Naive thymus-derived CD4-positive, alpha-beta T cell (primary cell): Measurements from ENCODE around the gene MPV17L. TPM values are rescaled to one million over a fixed set of nuclear protein-coding genes. Genes with fewer than 3 reads are reported as not detected.
"Not testable (repeated sequence)": the region's sequence is repeated elsewhere in the genome, so short reads cannot be mapped to it uniquely, and the experiment has no call there.

ENCODE experiments used
- ATAC-seq: fragments of 150-1000 bp; cut with Tn5 transposase; 2 replicates; pipeline ENCODE4 v1.10.0; 2021; ENCODE audit warnings: mild to moderate bottlenecking, moderate library complexity
- CTCF ChIA-PET: fragments of 350-600 bp; sonication (Branson Sonifier 250); formaldehyde crosslinking; loops from one replicate; lab custom pipeline; 2021; ENCODE audit warnings: antibody characterized with exemption; lab: Charles Lee
- POLR2A ChIA-PET: fragments of 350-600 bp; sonication (Branson Sonifier 250); formaldehyde crosslinking; loops from one replicate; lab custom pipeline; 2021; ENCODE audit warnings: antibody characterized with exemption, inconsistent platforms; lab: Charles Lee
- DNase-seq, 9 donors: peaks; one replicate each; pipeline versions ENCODE4 v3.0.0 to v3.0.0-alpha.2; 2020 to 2022; ENCODE audit warnings: mixed read lengths in 1 of 9
- H3K27ac ChIP-seq: one replicate; pipeline ENCODE4 v1.7.0; 2013; ENCODE audit warnings: mild to moderate bottlenecking, low read depth, low read length, moderate library complexity
- H3K27me3 ChIP-seq, 2 donors: one replicate each; pipeline ENCODE4 v1.7.0; 2013; ENCODE audit warnings: low read length in 2 of 2, mild to moderate bottlenecking in 2 of 2, moderate library complexity in 2 of 2; ENCODE audit not compliant: control insufficient read depth in 2 of 2, insufficient read depth in 2 of 2
- H3K36me3 ChIP-seq, 3 experiments: 1 replicate in 2 of 3; 2 replicates in 1 of 3; pipeline ENCODE4 v1.7.0; 2013; ENCODE audit warnings: low read length in 3 of 3, mild to moderate bottlenecking in 3 of 3, moderate library complexity in 1 of 3; ENCODE audit not compliant: insufficient read depth in 3 of 3, control insufficient read depth in 2 of 3
- H3K4me1 ChIP-seq, 2 donors: one replicate each; pipeline ENCODE4 v1.7.0; 2013; ENCODE audit warnings: low read length in 2 of 2, mild to moderate bottlenecking in 2 of 2, moderate library complexity in 1 of 2; ENCODE audit not compliant: control insufficient read depth in 2 of 2, insufficient read depth in 2 of 2
- H3K4me3 ChIP-seq: 2 replicates; pipeline ENCODE4 v1.7.0; 2013; ENCODE audit warnings: mild to moderate bottlenecking, low read length
- H3K9me3 ChIP-seq, 3 experiments: 1 replicate in 2 of 3; 2 replicates in 1 of 3; pipeline ENCODE4 v1.7.0; 2013; ENCODE audit warnings: low read length in 3 of 3; ENCODE audit not compliant: control insufficient read depth in 2 of 3
- H3K27ac Mint-ChIP-seq, 9 donors: one replicate each; pipeline ENCODE4 v1.8.0; 2020 to 2022; ENCODE audit warnings: mixed read lengths in 9 of 9, mild to moderate bottlenecking in 8 of 9, moderate library complexity in 5 of 9, inconsistent platforms in 2 of 9
- H3K27me3 Mint-ChIP-seq, 5 donors: one replicate each; pipeline ENCODE4 v1.8.0; 2021 to 2022; ENCODE audit warnings: mixed read lengths in 5 of 5, mild to moderate bottlenecking in 1 of 5
- H3K36me3 Mint-ChIP-seq, 5 donors: one replicate each; pipeline ENCODE4 v1.8.0; 2020 to 2022; ENCODE audit warnings: mixed read lengths in 5 of 5, mild to moderate bottlenecking in 3 of 5, inconsistent platforms in 1 of 5
- H3K4me1 Mint-ChIP-seq, 7 donors: one replicate each; pipeline ENCODE4 v1.8.0; 2020 to 2022; ENCODE audit warnings: mixed read lengths in 7 of 7, mild to moderate bottlenecking in 3 of 7, inconsistent platforms in 1 of 7
- H3K4me3 Mint-ChIP-seq, 10 donors: one replicate each; pipeline ENCODE4 v1.8.0; 2020 to 2022; ENCODE audit warnings: mild to moderate bottlenecking in 10 of 10, mixed read lengths in 10 of 10, moderate library complexity in 6 of 10, inconsistent platforms in 2 of 10
- H3K9me3 Mint-ChIP-seq, 11 donors: one replicate each; pipeline ENCODE4 v1.8.0; 2020 to 2022; ENCODE audit warnings: mixed read lengths in 11 of 11, mild to moderate bottlenecking in 4 of 11, inconsistent platforms in 1 of 11, moderate library complexity in 1 of 11
- intact Hi-C, 2 donors: fragments of 100-400 bp; cut with micrococcal nuclease; formaldehyde crosslinking; loops; one replicate each; pipeline ENCODE4 v1.15.1; 2023
- polyA plus RNA-seq, 2 donors: library from polyadenylated mRNA; unstranded; fragments of 300-500 nt; fragmentation: Illumina TruSeq; gene quantifications; one replicate each; pipeline ENCODE4 v1.2.3, GENCODE V29; 2021
- total RNA-seq, 6 experiments: library from RNA in 5 of 6; stranded (reverse) in 5 of 6; gene quantifications; 1 replicate in 5 of 6; 2 replicates in 1 of 6; pipeline ENCODE4 v1.2.3 and lab custom pipeline; 2021 to 2026

The MPV17L gene
- total RNA-seq, result under 1 TPM in 3 of 5 experiments, not detected in 2; 0.05 to 0.31 (median 0.12) TPM
- not detected for polyA plus RNA-seq
- not detected for total RNA-seq (lab: John Stamatoyannopoulos, UW)

DNA sequence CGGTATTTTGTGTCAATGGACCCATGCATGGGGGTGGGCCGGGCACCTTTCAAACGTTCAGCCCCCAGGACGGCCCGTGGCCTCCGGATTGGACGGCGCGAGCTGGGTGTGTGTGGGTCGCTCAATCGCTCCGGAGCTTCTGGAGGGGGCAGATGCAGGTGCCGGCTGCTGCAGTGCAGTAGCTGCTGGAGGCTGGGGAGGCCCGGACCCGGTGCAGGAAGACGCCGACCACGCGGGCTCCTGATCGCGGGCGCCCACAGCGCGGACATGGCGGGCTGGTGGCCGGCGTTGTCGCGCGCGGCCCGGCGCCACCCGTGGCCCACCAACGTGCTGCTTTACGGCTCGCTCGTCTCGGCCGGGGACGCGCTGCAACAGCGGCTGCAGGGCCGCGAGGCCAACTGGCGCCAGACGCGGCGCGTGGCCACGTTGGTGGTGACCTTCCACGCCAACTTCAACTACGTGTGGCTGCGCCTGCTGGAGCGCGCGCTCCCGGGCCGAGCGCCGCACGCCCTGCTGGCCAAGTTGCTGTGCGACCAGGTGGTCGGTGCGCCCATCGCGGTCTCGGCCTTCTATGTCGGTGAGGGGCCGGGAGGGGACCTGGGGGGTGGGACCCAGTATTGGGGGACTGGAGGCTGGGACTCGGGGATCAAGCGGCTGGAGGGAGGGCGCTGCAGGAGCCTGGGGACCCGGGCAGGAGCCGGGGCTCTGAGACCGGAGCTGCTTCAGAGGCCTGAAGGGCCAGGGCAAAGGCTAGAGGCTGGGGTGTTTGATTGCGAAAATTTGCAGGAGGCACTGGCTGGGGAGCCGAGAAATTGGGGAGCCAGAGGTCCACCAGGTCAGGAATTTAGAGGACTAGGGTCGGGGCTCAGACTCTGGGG is at the start of gene MPV17L:
Gene MPV17L (plus strand): TSS at position 124 of the 878 bp plus-strand sequence. CDS start 144 bp downstream, at position 268.
- H3K27ac ChIP-seq, H3K4me1 Mint-ChIP-seq, POLR2A ChIA-PET, H3K9me3 Mint-ChIP-seq, H3K27ac Mint-ChIP-seq, CTCF ChIA-PET, H3K27me3 ChIP-seq, H3K36me3 ChIP-seq, intact Hi-C loops, DNase-seq, H3K4me1 ChIP-seq, H3K9me3 ChIP-seq, H3K4me3 ChIP-seq, H3K36me3 Mint-ChIP-seq: not testable (repeated sequence)
- H3K27me3 Mint-ChIP-seq, result peaks cover 24 to 41% (median 32%) of the 10 kb centered on the region in 5 donors
- H3K4me3 Mint-ChIP-seq, result peak within 1 kb of the TSS in 2 of 10 donors; percentile 33 to 34
- ATAC-seq, result peak; percentile 22

DNA sequence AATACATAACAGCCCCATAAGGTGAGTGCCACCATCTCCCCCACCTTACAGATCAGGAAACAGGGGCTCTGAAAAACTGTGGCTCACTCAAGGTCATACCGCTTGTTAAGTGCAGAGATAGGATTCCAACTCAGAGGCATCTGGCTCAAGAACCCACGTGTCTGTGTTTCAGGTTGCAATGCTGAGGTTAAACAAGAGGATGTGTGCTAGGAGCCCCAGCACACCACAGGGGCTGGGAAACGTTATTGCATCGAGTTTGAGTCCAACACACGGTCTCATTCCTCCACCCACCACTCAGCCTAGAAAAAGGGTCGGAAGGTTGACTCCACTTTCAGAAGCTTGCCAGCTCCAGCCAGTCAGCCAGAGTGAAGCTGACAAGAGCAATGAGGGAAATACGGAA is 46.8 kb upstream of the MPV17L start:
- H3K27me3 ChIP-seq, H3K4me1 Mint-ChIP-seq, H3K36me3 ChIP-seq, intact Hi-C loops, H3K9me3 ChIP-seq, H3K4me3 Mint-ChIP-seq, CTCF ChIA-PET, ATAC-seq, H3K27me3 Mint-ChIP-seq, H3K27ac ChIP-seq, H3K4me1 ChIP-seq, H3K4me3 ChIP-seq, H3K36me3 Mint-ChIP-seq, H3K9me3 Mint-ChIP-seq, POLR2A ChIA-PET, H3K27ac Mint-ChIP-seq, DNase-seq: not testable (repeated sequence)

DNA sequence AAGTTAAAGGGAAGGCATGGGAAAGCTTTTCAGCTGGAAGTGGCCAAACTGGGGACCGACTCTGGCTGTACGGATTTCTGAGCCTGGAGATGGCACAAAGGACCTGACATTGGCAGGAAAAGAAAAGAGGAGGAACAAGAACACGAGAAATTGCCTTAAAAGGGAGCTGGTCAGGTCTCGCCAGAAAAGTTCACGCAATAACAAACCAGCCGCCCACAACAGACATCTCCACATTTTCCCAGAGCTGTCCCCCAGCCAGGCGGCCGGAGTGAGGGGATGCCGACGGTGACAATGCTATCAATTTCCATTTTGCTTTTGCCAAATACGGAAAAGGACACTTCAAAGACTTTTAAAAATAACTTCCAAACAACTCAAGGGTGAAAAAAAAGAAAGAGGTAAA is 44.3 kb upstream of the MPV17L start:
- H3K36me3 Mint-ChIP-seq, H3K27ac ChIP-seq, DNase-seq, H3K27ac Mint-ChIP-seq, H3K4me1 ChIP-seq, intact Hi-C loops, H3K27me3 Mint-ChIP-seq, H3K4me3 Mint-ChIP-seq, H3K36me3 ChIP-seq, H3K4me1 Mint-ChIP-seq, H3K27me3 ChIP-seq, H3K4me3 ChIP-seq, CTCF ChIA-PET, ATAC-seq, H3K9me3 ChIP-seq, POLR2A ChIA-PET, H3K9me3 Mint-ChIP-seq: not testable (repeated sequence)

DNA sequence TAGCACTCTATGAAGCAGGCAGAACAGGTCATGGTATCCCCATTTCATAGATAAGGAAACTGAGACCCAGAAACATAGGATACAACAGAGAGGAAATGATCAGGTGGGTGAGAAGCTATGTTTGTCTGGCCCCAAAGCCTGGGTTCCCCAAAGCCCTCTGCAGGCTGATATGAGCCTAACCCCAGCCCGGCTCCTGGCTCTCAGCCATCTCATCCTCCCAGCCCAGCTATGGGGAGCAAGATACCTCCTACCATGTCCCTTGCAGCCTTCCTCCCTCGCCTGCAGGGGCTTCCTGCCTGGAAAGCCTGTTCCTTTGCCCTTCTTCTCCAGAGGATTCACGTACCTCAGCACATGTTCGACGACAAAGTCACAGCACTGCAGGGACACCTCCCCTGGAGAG is 43.8 kb upstream of the MPV17L start:
- H3K36me3 Mint-ChIP-seq, H3K27me3 Mint-ChIP-seq, intact Hi-C loops: not testable (repeated sequence)

DNA sequence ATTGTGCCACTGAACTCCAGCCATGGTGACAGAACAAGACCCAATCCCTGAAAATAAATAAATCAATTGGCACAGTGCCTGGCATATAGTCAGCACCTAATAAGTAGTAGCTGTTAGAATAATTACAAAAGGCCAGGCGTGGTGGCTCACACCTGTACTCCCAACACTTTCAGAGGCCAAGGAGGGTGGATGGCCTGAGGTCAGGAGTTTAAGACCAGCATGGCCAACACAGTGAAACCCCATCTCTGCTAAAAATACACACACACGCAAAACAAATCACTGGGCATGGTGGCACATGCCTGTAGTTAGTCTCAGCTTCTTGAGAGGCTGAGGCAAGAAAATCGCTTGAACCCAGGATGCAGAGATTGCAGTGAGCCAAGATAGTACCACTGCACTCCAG is 42.7 kb upstream of the MPV17L start:
- H3K4me3 Mint-ChIP-seq, H3K4me3 ChIP-seq, H3K27me3 Mint-ChIP-seq, H3K9me3 ChIP-seq, H3K27ac Mint-ChIP-seq, intact Hi-C loops, H3K4me1 ChIP-seq, H3K36me3 Mint-ChIP-seq, ATAC-seq, CTCF ChIA-PET, POLR2A ChIA-PET, H3K4me1 Mint-ChIP-seq, H3K27me3 ChIP-seq, H3K9me3 Mint-ChIP-seq, H3K36me3 ChIP-seq, H3K27ac ChIP-seq, DNase-seq: not testable (repeated sequence)

More for the DNA sequence above, 43.8 kb upstream of the MPV17L start:
- H3K4me3 Mint-ChIP-seq, H3K4me1 Mint-ChIP-seq, DNase-seq, CTCF ChIA-PET, H3K27me3 ChIP-seq, H3K27ac Mint-ChIP-seq, H3K9me3 Mint-ChIP-seq, POLR2A ChIA-PET, H3K27ac ChIP-seq, ATAC-seq, H3K36me3 ChIP-seq, H3K4me3 ChIP-seq, H3K9me3 ChIP-seq, H3K4me1 ChIP-seq: not testable (repeated sequence)

DNA sequence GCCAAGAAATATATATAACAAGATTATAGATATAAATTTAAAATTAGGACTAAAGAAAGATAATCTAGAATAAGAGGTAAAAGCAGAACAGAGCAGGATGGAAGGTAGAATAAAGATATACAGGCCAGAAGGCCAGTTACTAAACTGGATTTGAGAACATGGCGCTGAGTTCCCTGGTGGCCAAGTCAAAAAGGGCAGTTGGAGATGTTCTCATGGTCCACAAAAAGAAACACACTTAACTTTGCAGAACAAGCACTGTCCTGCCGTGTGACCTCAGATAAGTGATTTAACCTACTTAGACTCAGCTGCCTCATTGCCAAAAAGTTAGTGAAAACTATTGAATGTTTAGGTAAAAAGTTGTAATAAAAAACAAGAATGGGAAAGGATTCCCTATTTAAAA is 40.7 kb upstream of the MPV17L start:
- H3K27ac Mint-ChIP-seq, CTCF ChIA-PET: not testable (repeated sequence)

DNA sequence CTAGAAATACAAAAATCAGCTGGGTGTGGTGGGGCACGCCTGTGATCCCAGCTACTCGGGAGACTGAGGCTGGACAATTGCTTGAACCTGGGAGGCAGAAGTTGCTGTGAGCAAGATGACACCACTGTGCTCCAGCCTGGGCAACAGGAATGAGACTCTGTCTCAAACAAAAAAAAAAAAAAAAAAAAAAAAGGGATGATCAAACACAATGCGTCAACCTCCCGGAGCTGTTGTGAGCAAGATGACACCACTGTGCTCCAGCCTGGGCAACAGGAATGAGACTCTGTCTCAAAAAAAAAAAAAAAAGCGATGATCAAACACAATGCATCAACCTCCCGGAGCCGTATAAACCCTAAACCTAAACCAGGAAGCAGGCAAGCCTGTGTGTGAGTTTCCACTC is 38.1 kb upstream of the MPV17L start:
- H3K27me3 Mint-ChIP-seq, intact Hi-C loops, H3K4me1 Mint-ChIP-seq, H3K27ac ChIP-seq, H3K36me3 ChIP-seq, H3K4me1 ChIP-seq, POLR2A ChIA-PET, H3K27me3 ChIP-seq, H3K4me3 ChIP-seq, ATAC-seq, H3K27ac Mint-ChIP-seq, H3K9me3 ChIP-seq, H3K36me3 Mint-ChIP-seq, H3K4me3 Mint-ChIP-seq, DNase-seq, CTCF ChIA-PET, H3K9me3 Mint-ChIP-seq: not testable (repeated sequence)

More for the DNA sequence above, 40.7 kb upstream of the MPV17L start:
- H3K4me1 Mint-ChIP-seq, H3K27ac ChIP-seq, H3K4me3 ChIP-seq, H3K36me3 ChIP-seq, H3K36me3 Mint-ChIP-seq, H3K27me3 Mint-ChIP-seq, ATAC-seq, H3K27me3 ChIP-seq, DNase-seq, H3K4me3 Mint-ChIP-seq, intact Hi-C loops, H3K9me3 ChIP-seq, POLR2A ChIA-PET, H3K4me1 ChIP-seq, H3K9me3 Mint-ChIP-seq: not testable (repeated sequence)
